ENCODE measurements around the gene OTOG.

Gene OTOG

GRCh38 chr11:17636721-17637120 lies 89.7 kb downstream of the OTOG start:
- DNase-seq, result no peak

GRCh38 chr11:17637901-17638300 lies 90.8 kb downstream of the OTOG start:
- no peak for DNase-seq

GRCh38 chr11:17638311-17638710 lies 91.3 kb downstream of the OTOG start:
- DNase-seq, result no peak

- DNase-seq, result no peak
Measured at GRCh38 chr11:17639091-17639490, 92.0 kb downstream of the OTOG start.

GRCh38 chr11:17639781-17640180 lies 92.7 kb downstream of the OTOG start:
- no peak for DNase-seq

GRCh38 chr11:17640493-17641164 lies 93.6 kb downstream of the OTOG start:
- no peak for DNase-seq

GRCh38 chr11:17641792-17642350 lies 94.8 kb downstream of the OTOG start:
- no peak for DNase-seq

- no peak for DNase-seq
Measured at GRCh38 chr11:17642370-17642769, 95.3 kb downstream of the OTOG start.

GRCh38 chr11:17642980-17643379 lies 95.9 kb downstream of the OTOG start:
- no peak for DNase-seq

- DNase-seq, result no peak
Measured at GRCh38 chr11:17643506-17644405, 96.7 kb downstream of the OTOG start.

GRCh38 chr11:17645190-17645970 lies 98.3 kb downstream of the OTOG start:
- no peak for DNase-seq

GRCh38 chr11:17646451-17647145 lies 99.5 kb downstream of the OTOG start:
- no peak for DNase-seq

- no peak for DNase-seq
Measured at GRCh38 chr11:17648528-17648927, 101.5 kb downstream of the OTOG start.

GRCh38 chr11:17649261-17649660 lies 102.2 kb downstream of the OTOG start:
- no peak for DNase-seq

- DNase-seq, result no peak
Measured at GRCh38 chr11:17649696-17650095, 102.6 kb downstream of the OTOG start.

- DNase-seq, result no peak
Measured at GRCh38 chr11:17650127-17650911, 103.3 kb downstream of the OTOG start.

GRCh38 chr11:17651061-17651460 lies 104.0 kb downstream of the OTOG start:
- no peak for DNase-seq

GRCh38 chr11:17651681-17652080 lies 104.6 kb downstream of the OTOG start:
- no peak for DNase-seq

- no peak for DNase-seq
Measured at GRCh38 chr11:17652556-17652955, 105.5 kb downstream of the OTOG start.

- no peak for DNase-seq
Measured at GRCh38 chr11:17653611-17654010, 106.6 kb downstream of the OTOG start.

GRCh38 chr11:17655682-17656081 lies 108.6 kb downstream of the OTOG start:
- DNase-seq, result no peak

- DNase-seq, result no peak
Measured at GRCh38 chr11:17658211-17658610, 111.2 kb downstream of the OTOG start.

Data from NK-92 treated with Interleukin-12 subunit alpha and Interleukin-12 subunit beta, amount 100 ng/mL, for 24 hours (cell line).